ENCODE results near the gene HOXA5. TPM values are rescaled to one million over a fixed set of nuclear protein-coding genes. Genes with fewer than 3 reads are reported as not detected.

The HOXA5 gene
- total and polyA plus RNA-seq, 2 of the 8 experiments (the other 6 are each of a cell fraction or from before 2014, with no cell fraction given), result not detected

DNA sequence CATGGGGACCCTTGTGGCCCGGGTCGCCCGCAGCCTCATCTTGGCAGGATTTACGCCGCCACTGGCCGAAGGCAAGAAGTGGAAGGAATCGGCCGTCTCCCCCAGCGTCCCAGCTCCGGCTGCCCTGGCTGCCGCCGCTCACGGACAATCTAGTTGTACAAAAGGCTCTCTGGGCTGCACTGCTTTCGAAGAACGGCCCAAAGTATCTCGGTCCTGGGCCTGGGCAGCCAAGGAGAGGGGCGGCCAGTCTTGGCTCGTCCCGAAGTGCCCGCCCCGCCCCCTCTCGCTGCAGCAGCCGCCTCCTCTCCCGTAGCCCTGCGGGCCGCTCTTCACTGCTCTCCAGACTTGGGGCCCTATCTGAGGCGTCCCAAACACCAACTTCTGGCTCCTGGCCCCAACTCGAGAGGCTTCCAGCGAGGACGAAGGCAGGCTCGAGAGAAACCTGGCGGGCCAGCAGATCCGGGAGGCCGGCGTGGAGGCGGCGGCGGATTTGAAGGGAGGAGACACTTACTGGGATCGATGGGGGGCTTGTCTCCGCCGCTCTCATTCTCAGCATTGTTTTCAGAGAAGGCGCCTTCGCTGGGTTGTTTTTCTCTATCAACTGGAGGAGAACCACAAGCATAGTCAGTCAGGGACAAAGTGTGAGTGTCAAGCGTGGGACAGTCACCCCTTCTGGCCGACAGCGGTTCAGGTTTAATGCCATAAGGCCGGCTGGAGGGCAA lies 21.0 kb upstream of the HOXA5 start (continued):
- TF ChIP-seq CHD7 (IDR thresholded peaks at IDR 0.05; ENCODE audit: insufficient replicate concordance, low read length) (no peak), FOSL1 (IDR thresholded peaks at IDR 0.05; ENCODE audit: insufficient read depth, low read depth, low read length) (no peak), EZH2 (IDR thresholded peaks at IDR 0.05; ENCODE audit: low read depth, low read length, severe bottlenecking) (peak; percentile 94), SIN3A (conservative IDR thresholded peaks at IDR 0.05 in 1 of 2, IDR thresholded peaks at IDR 0.05 in 1 of 2; ENCODE audit: low read depth in 1 of 2, low read length in 2 of 2) (no peak), SIRT6 (IDR thresholded peaks at IDR 0.05; ENCODE audit: low read length) (no peak), USF2 (IDR thresholded peaks at IDR 0.05; ENCODE audit: low read length) (no peak), KDM4A (IDR thresholded peaks at IDR 0.05; ENCODE audit: low read depth, low read length, severe bottlenecking) (no peak), MAFK (IDR thresholded peaks at IDR 0.05; ENCODE audit: low read depth, low read length) (no peak)
